ENCODE data around the gene ARHGEF37. TPM values are rescaled to one million over a fixed set of nuclear protein-coding genes. Genes with fewer than 3 reads are reported as not detected.
"Not testable (repeated sequence)": the region's sequence is repeated elsewhere in the genome, so short reads cannot be mapped to it uniquely, and the experiment has no call there.

ARHGEF37 gene
- total RNA-seq, 1 donor from 2014 or later: 4.1 TPM

DNA sequence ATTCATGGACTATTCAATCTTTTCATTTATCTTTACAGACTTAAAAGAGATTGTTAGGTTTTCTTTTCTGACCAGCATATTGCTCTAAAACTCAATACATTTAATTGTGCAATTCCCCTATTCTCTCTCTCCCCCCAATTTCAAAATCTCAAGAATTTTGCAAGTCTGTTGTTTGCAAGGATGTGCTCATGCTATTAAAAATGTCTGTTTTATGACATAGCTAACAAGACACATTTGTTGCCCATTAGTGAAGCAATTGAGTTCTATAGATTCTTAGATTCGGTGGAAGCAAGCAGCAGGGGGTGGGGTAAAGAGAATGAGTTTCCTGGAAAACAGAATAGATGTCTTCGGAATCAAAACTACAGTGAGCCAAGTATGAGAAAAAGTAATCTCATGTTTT is 21.6 kb upstream of the ARHGEF37 start:
- TF ChIP-seq, protein P1, sequence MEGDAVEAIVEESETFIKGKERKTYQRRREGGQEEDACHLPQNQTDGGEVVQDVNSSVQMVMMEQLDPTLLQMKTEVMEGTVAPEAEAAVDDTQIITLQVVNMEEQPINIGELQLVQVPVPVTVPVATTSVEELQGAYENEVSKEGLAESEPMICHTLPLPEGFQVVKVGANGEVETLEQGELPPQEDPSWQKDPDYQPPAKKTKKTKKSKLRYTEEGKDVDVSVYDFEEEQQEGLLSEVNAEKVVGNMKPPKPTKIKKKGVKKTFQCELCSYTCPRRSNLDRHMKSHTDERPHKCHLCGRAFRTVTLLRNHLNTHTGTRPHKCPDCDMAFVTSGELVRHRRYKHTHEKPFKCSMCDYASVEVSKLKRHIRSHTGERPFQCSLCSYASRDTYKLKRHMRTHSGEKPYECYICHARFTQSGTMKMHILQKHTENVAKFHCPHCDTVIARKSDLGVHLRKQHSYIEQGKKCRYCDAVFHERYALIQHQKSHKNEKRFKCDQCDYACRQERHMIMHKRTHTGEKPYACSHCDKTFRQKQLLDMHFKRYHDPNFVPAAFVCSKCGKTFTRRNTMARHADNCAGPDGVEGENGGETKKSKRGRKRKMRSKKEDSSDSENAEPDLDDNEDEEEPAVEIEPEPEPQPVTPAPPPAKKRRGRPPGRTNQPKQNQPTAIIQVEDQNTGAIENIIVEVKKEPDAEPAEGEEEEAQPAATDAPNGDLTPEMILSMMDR (IDR thresholded peaks at IDR 0.05; ENCODE audit: insufficient read depth, low read length, poor library complexity, severe bottlenecking): no peak
- no peak for DNase-seq (ENCODE audit: low read depth)
- no peaks in the 10 kb centered on the region for H3K27me3 ChIP-seq (ENCODE audit: control insufficient read depth, insufficient read depth, low read length)
- H3K4me3 ChIP-seq (ENCODE audit: low read depth, low read length): no peak overlapping the region
- no peaks in the 10 kb centered on the region for H3K36me3 ChIP-seq (ENCODE audit: control insufficient read depth, insufficient read depth, low read length)

DNA sequence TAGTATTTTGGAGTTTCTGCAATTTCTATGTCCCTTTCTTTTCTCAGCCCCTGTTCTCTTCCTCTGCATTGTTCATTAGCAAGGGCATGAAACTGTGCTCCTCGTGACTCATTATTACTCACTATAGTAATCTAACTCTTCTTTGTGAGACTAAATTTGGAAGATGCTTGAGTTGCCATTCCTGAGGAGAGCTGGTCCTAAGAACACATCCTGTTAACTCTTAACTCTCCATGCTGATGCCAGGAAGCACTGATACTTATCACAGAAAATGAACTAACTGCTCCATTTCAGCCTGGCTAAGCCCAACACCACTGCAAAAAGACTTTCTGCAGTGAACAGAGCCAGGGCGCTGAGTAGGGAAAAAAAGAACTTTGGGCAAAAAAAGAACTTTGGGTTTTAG is 19.4 kb upstream of the ARHGEF37 start:
- Histone ChIP-seq H3K4me3 (ENCODE audit: low read depth, low read length) (no peak overlapping the region), H3K27me3 (ENCODE audit: control insufficient read depth, insufficient read depth, low read length) (no peaks in the 10 kb centered on the region), H3K36me3 (ENCODE audit: control insufficient read depth, insufficient read depth, low read length) (no peaks in the 10 kb centered on the region)
- peak; percentile 96 for DNase-seq (ENCODE audit: low read depth)
- TF ChIP-seq, protein P1 (IDR thresholded peaks at IDR 0.05; ENCODE audit: insufficient read depth, low read length, poor library complexity, severe bottlenecking): no peak

DNA sequence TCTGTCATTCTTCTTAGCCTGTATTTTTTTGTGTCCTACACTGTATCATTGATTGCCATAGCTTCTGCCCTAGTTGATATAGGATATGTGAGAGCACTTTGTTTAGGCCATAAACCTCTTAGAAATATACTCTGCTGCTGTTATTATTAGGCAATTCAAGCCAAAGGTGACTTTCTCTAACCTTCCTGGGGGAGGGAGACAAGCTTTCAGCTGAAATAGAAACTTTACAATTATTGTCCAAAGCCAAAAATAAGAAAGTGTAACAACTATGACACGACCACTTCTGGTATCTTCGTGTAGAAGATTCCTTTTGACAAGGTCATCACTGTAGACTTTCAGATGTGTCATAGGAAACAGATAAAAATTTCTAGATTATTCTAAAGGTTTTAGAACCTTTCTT is 17.8 kb upstream of the ARHGEF37 start:
- Histone ChIP-seq H3K4me3 (ENCODE audit: low read depth, low read length) (no peak overlapping the region), H3K27me3 (ENCODE audit: control insufficient read depth, insufficient read depth, low read length) (no peaks in the 10 kb centered on the region), H3K36me3 (ENCODE audit: control insufficient read depth, insufficient read depth, low read length) (no peaks in the 10 kb centered on the region)
- TF ChIP-seq, protein P1 (IDR thresholded peaks at IDR 0.05; ENCODE audit: insufficient read depth, low read length, poor library complexity, severe bottlenecking): no peak
- no peak for DNase-seq (ENCODE audit: low read depth)

DNA sequence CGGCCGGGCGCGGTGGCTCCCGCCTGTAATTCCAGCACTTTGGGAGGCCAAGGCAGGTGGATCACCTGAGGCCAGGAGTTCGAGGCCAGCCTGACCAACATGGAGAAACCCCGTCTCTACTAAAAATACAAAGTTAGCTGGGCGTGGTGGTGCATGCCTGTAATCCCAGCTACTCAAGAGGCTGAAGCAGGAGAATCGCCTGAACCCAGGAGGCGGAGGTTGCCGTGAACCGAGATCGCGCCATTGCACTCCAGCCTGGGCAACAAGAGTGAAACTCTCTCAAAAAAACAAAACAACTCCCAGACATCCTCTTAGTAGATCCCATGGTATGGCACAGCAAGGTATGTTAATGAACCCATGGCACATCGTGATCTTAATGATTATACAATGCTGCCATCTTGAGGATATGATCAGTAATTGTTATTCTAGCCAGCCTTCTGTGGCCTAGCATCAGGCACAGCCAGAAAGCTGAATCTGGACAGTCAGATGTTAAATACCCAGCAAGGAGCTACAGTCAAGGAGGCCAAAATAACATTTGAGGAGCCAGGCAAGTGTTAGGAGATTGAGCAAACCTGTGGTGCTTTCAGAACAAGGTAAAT is 16.7 kb upstream of the ARHGEF37 start:
- H3K36me3 ChIP-seq (ENCODE audit: control insufficient read depth, insufficient read depth, low read length); H3K27me3 ChIP-seq (ENCODE audit: control insufficient read depth, insufficient read depth, low read length); H3K4me3 ChIP-seq (ENCODE audit: low read depth, low read length): not testable (repeated sequence)
- TF ChIP-seq, protein P1 (IDR thresholded peaks at IDR 0.05; ENCODE audit: insufficient read depth, low read length, poor library complexity, severe bottlenecking): peak; percentile 33
- peak; percentile 44 for DNase-seq (ENCODE audit: low read depth)

DNA sequence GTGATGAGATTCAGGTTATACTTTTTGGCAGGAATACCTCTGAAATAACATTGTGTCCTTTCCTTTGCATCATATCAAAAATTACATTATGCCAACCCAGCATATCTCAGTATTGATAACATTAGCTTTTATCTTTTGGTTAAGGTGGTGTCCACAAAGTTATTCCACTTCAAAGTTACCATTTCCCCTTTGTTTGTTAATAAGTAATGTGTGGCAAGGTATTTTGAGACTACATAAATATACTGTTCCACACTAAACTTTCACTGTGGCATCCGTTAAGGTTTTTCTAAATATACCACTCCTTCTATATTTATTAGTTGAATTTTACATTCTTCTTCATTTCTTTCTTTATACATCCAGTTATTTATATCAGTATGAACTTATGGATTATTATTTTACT is 14.1 kb upstream of the ARHGEF37 start:
- no peak for DNase-seq (ENCODE audit: low read depth)
- Histone ChIP-seq H3K27me3 (ENCODE audit: control insufficient read depth, insufficient read depth, low read length) (no peaks in the 10 kb centered on the region), H3K36me3 (ENCODE audit: control insufficient read depth, insufficient read depth, low read length) (no peaks in the 10 kb centered on the region), H3K4me3 (ENCODE audit: low read depth, low read length) (no peak overlapping the region)
- TF ChIP-seq, protein P1 (IDR thresholded peaks at IDR 0.05; ENCODE audit: insufficient read depth, low read length, poor library complexity, severe bottlenecking): no peak

DNA sequence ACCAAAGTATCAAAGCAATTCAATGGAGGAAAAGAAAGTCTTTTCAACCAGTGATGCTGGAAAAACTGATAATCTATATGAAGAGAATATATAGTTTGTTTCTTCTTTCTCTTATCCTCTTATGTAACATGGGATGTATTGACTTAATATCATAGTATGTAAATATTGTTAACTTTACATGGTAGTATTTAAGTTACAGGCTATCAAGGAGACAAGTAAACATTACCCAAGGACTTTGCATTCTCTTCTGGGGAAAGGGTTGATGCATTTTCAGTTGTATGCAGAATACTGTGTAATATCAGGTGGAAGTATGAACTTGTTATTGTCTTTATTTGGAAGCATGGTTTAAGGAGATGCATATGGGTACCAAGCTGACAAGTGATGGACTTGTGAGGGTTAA is 9.1 kb upstream of the ARHGEF37 start:
- DNase-seq (ENCODE audit: low read depth): no peak
- no peaks in the 10 kb centered on the region for H3K27me3 ChIP-seq (ENCODE audit: control insufficient read depth, insufficient read depth, low read length)

More for the DNA sequence above, 9.1 kb upstream of the ARHGEF37 start:
- Histone ChIP-seq H3K4me3 (ENCODE audit: low read depth, low read length) (no peak overlapping the region), H3K36me3 (ENCODE audit: control insufficient read depth, insufficient read depth, low read length) (no peaks in the 10 kb centered on the region)
- TF ChIP-seq, protein P1 (IDR thresholded peaks at IDR 0.05; ENCODE audit: insufficient read depth, low read length, poor library complexity, severe bottlenecking): no peak

All from kidney epithelial cell (primary cell).